ENCODE results near the gene ABCB9. TPM values are rescaled to one million over a fixed set of nuclear protein-coding genes. Genes with fewer than 3 reads are reported as not detected.

Gene ABCB9
- total RNA-seq, 1 experiment from 2014 or later = 14.7 TPM

- peaks cover 0 to 2% of the 10 kb centered on the region in 2 experiments; a peak in 2 of 4 replicates for H3K36me3 ChIP-seq (ENCODE audit: control insufficient read depth in 1 of 2, insufficient read depth in 2 of 2, low read length in 2 of 2)
- no peak; the same call in 1 of the 2 replicates for TF ChIP-seq ZFX (IDR thresholded peaks at IDR 0.05)
- no peak for TF ChIP-seq YY1 (IDR thresholded peaks at IDR 0.05; ENCODE audit: extremely low read depth, insufficient replicate concordance, low read depth, low read length)
- peak; percentile 10; the same call in 1 of the 2 replicates for TF ChIP-seq POLR2AphosphoS5 (IDR thresholded peaks at IDR 0.05; ENCODE audit: low read depth, low read length)
- TF ChIP-seq ZBTB33 (IDR thresholded peaks at IDR 0.05; ENCODE audit: extremely low read depth, insufficient replicate concordance, low read length) = no peak
- no peak for TF ChIP-seq EZH2 (IDR thresholded peaks at IDR 0.05)
- no peak for TF ChIP-seq ATF3 (IDR thresholded peaks at IDR 0.05)
- no peak overlapping the region for H3K4me2 ChIP-seq (ENCODE audit: low read length)
- no peaks in the 10 kb centered on the region for H3K27me3 ChIP-seq (ENCODE audit: insufficient read depth, low read length)
- H3K9me2 ChIP-seq (ENCODE audit: insufficient read depth) = no peaks in the 10 kb centered on the region
- no peaks in the 10 kb centered on the region for H3K9me3 ChIP-seq (ENCODE audit: control insufficient read depth in 1 of 2, insufficient read depth in 1 of 2, low read depth in 1 of 2, low read length in 2 of 2)
- BruUV-seq (replicated peaks) = no TSS peak
- ChIA-PET POLR2A (interaction anchor here (1.2 kb wide), 1 partner anchor 14 kb away, joined by 3 read pairs; no protein-coding TSS in a partner anchor), RAD21 (ENCODE audit: low non-redundant PET in 1 of 2, low total read pairs in 2 of 2, uncharacterized antibody in 2 of 2, unreplicated experiment in 2 of 2) (no interaction called here), CTCF (no interaction called here)
- no peak overlapping the region for H3K4me3 ChIP-seq (replicated peaks in 1 of 2; ENCODE audit: low read depth in 1 of 2, low read length in 2 of 2)
- peaks cover 6 to 11% of the 10 kb centered on the region in 2 experiments; a peak in 3 of 4 replicates for H3K4me1 ChIP-seq (ENCODE audit: control insufficient read depth in 1 of 2, insufficient read depth in 2 of 2, low read length in 2 of 2)
- intact Hi-C loops (cut with micrococcal nuclease) = no loop called here
- ATAC-seq = no peak
- no peak for DNase-seq (ENCODE audit: low read depth, low spot score)
- H4K20me1 ChIP-seq (ENCODE audit: insufficient read depth) = no peaks in the 10 kb centered on the region
- H3K79me2 ChIP-seq (ENCODE audit: insufficient read depth, low read length) = peaks cover 19% of the 10 kb centered on the region
- no peak overlapping the region for H3K27ac ChIP-seq (ENCODE audit: low read depth, low read length)
- no peak overlapping the region for H3K9ac ChIP-seq (ENCODE audit: low read length)
- no peak overlapping the region for H2AFZ ChIP-seq (ENCODE audit: low read depth, low read length, poor library complexity, severe bottlenecking)
Observed at GRCh38 chr12:122985338-122986257, 19.3 kb upstream of the ABCB9 start.

All from HCT116 (cell line).